Cerebellar cortex (tissue), 1 donor: ENCODE results near the gene GAA.
A peak's percentile ranks its signal among the peaks of the same experiment; 100 is the strongest.

Experiments used
- DNase-seq: peaks from one replicate; pipeline ENCODE4 v3.0.0-alpha.2; 2015; ENCODE audit warnings: low spot score

Gene GAA

DNA sequence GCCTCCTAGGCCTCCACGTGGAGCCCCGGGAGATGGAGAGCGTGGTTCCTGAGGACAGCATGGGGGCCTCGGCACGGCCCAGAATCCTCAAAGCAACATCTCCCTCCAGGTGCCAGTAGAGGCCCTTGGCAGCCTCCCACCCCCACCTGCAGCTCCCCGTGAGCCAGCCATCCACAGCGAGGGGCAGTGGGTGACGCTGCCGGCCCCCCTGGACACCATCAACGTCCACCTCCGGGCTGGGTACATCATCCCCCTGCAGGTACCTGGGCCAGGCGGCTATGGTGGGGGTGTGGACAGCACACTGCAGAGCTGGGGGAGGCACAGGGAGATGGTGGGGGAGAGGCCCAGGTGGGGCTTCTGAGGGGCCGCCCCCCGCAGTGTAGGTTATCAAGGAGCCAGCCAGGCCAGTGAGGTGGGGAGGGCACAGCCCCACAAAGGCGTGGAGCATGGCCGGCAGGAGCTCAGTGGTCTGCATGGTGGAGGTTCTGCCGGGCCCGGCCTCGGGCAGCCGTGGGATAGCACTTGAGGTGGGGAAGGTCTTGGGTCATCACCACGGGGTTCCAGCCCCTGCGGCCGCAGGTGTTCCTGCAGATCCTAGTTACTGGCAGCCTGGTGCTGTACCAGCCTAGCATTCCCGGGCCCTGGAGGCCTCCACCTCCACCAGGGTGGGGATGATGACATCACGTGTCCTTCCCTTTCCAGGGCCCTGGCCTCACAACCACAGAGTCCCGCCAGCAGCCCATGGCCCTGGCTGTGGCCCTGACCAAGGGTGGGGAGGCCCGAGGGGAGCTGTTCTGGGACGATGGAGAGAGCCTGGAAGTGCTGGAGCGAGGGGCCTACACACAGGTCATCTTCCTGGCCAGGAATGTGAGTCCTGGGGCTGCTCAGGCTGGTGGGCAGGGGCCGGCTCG is 16.4 kb downstream of the GAA start:
- no peak for DNase-seq

- DNase-seq = no peak
These were observed 17.4 kb downstream of the GAA start for GRCh38 chr17:80118601-80119270.

DNA sequence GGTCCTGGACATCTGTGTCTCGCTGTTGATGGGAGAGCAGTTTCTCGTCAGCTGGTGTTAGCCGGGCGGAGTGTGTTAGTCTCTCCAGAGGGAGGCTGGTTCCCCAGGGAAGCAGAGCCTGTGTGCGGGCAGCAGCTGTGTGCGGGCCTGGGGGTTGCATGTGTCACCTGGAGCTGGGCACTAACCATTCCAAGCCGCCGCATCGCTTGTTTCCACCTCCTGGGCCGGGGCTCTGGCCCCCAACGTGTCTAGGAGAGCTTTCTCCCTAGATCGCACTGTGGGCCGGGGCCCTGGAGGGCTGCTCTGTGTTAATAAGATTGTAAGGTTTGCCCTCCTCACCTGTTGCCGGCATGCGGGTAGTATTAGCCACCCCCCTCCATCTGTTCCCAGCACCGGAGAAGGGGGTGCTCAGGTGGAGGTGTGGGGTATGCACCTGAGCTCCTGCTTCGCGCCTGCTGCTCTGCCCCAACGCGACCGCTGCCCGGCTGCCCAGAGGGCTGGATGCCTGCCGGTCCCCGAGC is 17.9 kb downstream of the GAA start:
- DNase-seq = no peak

DNA sequence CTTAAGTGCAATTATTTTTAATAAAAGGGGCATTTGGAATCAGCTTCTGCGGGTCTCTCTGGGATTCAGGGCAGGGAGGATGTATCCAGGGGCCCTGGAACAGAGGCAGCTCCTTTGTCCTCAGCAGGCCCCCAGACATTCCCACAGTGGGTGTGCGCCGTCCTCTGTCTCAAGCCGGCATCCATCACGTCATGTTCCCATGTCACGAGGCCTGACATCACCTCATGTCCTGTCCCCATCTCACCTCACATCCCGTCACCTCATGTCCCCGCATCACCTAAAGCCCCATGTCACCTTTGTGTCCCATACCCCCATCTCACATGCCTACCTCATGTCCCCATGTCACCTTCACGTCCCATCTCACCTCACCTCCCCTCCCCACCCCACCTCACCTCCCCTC is 18.5 kb downstream of the GAA start:
- DNase-seq = no peak

DNA sequence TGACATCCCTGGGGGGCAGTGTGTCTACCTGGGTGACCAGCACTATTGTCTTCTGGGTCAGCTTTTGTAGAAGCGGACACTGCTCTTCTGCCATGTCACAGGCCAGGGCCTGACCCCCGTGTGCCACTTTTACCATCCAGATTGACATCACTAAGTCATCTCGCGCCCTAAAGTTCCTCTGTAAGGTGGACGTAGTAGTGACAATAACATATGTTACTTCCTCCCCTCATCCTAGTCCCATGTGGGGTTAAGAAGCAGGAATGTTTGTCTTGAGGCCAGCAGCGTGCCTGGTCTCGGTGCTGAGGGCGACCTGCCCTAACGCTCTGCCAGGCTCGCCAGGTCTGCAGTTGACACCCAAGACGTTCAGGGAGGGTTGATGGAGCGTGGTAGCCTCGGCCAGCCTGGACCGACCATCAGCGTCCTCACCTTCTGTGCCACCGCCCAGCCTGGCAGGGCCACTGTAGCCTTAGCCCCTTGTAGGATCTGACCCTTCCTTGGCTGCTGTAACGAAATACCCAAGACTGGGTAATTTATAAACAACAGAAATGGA is 20.7 kb downstream of the GAA start:
- no peak for DNase-seq

DNA sequence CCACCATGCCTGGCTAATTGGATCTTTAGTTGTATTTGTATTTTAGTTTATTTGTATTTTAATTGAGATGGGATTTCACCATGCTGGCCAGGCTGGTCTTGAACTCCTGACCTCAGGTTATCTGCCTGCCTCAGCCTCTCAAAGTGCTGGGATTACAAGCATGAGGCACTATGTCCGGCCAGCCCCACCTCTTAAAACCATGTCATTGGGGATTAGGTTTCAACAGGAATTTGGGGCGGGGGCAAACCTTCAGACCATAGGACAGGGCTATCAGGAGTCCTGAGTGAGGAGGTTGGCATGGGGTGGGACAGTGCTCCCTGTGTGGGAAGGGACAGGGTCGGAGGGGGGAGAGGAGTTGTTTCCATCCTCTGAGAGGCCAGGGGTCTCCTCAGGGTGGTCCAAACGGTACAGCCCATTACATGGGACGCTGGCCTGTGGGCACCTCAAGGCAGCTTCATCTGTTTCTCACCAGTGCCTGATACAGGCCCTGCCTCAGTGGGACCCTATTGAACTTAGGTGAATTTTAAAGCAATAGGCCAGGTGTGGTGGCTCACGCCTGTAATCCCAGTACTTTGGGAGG is 21.6 kb downstream of the GAA start:
- no peak for DNase-seq

DNA sequence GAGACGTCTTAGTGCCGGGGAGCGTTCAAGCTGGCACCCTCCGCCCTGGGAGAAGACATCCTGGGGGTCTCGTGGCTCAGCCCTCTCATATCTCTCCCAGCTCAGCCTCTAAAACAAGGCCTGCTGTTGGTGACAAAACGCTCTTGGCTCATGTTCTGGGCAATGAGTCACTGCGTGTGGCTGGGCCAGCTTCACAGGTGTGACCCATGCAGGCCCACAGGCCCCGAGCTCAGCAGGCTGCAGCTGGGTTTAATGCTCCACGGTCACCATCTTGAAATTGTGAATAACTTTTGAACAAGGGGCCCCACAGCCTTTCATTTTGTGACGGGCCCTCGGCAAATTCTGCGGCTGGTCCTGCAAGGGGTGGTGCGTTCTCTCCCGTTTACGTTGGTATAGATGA is 22.4 kb downstream of the GAA start:
- DNase-seq = no peak

GRCh38 chr17:80124351-80124981 is 23.1 kb downstream of the GAA start:
- peak; percentile 27 for DNase-seq

DNA sequence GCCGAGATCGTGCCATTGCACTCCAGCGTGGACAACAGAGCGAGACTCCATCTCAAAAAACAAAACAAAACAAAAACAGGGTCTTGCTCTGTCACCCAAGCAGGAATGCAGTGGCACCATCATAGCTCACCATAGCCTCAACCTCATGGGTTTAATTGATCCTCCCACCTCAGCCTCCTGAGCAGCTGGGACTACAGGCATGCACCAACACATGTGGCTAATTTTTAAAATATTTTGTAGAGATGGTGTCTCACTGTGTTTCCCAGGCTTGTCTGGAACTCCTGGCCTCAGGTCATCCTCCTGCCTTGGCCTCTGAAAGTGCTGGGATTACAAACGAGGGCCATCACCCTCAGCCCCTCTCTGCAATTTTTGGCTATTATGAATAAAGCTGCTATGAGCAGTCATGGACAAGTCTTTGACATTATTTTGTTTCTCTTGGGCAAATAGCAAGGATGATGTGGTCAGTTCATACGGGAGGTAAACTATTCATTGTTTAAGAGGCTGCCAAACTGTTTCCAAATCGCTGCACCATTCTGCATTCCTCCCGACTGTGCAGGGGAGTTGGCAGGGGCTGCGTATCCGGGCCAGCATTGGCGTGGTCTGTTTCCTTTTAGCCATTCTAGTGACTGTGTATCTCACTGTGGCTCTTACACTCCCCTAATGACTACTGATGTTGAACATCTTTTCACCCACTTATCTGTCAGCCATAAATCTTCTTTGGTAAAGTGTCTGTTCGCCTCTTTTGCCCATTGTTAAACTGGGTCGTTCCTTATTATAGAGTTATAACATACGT is 24.5 kb downstream of the GAA start:
- no peak for DNase-seq

DNA sequence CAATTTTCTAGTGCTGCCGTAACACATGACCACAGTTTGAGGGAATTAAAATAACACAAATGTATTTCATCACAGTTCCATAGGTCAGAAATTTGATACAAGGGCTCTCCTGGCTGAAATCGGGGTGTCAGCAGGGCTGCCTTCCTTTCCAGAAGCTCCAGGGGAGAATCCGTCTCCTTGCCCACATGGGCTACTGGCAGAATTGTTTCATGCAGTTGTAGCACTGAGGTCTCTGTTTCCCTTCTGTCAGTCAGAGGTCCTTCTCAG is 25.0 kb downstream of the GAA start:
- DNase-seq = no peak

GRCh38 chr17:80129006-80129565 is 27.7 kb downstream of the GAA start:
- DNase-seq = no peak

DNA sequence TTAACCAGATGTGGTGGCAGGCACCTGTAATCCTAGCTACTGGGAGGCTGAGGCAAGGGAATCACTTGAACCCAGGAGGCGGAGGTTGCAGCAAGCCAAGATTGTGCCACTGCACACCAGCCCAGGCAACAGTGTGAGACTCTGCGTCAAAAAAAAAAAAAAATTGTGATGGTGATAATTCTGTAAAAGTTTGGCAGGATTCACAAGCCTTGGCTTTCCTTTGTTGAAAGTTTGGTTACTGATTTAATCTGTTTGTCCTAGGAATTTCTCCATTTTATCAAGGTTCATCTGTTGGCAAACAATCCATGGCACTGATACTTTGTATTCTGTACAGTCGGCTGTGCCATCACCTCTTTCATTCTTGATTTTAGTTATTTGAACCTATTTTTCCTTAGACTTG is 29.6 kb downstream of the GAA start:
- DNase-seq = no peak

- DNase-seq = no peak
These were observed 31.7 kb downstream of the GAA start for GRCh38 chr17:80132906-80133625.

DNA sequence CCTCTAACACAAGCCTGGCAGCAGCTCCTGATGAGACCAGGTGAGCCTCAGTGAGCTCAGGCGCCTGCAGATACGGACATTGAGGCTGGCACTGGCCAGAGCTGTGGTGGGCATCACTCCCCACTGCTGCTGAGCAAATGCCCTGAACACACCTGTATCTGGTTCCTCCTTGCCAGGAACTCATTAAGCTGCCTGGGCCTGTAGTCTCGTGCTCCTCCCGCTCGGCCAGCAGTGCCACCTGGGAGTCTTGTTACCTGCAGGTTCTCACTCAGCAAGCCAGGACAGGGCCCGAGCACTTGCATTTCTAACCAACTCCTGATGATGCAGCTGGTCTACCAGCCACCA is 32.2 kb downstream of the GAA start:
- DNase-seq = no peak

DNA sequence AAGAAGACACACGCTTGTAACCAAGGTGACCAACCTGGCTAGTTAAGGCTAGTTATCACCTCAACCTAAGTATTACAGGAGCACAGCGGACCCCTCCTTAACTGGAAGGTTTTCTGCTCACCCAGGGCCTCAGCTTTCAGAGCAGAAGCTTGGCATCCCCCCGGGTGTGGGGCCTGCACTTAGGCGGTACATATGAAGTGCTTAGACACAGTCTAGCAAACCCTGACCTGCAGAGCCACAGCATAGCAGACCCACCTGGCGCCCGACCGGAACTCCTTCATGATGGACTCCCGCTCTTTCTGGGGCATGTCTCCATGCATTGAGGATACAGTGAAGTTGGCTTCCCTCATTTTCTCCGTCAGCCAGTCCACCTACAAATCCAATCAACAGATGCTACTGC is 35.8 kb downstream of the GAA start:
- no peak for DNase-seq

DNA sequence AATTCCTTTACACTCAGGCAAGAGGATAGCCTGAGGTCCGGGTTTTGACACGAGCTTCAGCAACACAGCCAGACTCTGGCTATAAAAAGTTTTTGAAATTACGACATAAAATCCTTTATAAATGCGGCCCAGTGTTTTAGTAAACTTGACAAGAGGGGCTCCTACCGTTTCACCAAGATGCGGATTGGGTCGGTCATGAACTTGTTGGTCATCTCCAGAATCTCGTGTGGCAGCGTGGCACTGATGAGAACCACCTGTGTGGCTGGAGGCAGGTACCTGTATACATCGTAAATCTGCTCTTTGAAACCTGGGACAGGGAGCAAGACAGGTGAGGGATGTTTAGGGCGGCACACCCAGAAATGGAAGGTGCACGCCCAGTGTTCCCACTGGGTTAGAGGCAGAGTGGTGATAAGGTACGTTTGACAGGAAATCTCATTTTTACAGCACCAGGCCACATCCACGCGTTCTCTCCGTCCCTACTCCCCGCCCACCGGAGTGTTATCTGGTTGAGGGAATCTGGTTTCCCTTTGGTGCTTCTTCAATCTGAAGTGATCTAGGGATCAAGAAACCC is 37.6 kb downstream of the GAA start:
- DNase-seq = no peak

- no peak for DNase-seq
These were observed 40.2 kb downstream of the GAA start for GRCh38 chr17:80141463-80142165.

GRCh38 chr17:80142929-80143328 is 41.5 kb downstream of the GAA start:
- no peak for DNase-seq
